B cell (primary cell): ENCODE measurements around the gene SFSWAP. TPM values are rescaled to one million over a fixed set of nuclear protein-coding genes. Genes with fewer than 3 reads are reported as not detected.
"Not testable (repeated sequence)": the region's sequence is repeated elsewhere in the genome, so short reads cannot be mapped to it uniquely, and the experiment has no call there.

Experiments used
- ATAC-seq: fragments of 200-7000 bp; cut with Tn5 transposase; one replicate; pipeline ENCODE4 v1.10.0; 2021; ENCODE audit warnings: low read depth, mild to moderate bottlenecking, moderate number of reproducible peaks, moderate library complexity
- CTCF ChIA-PET: fragments of 350-600 bp; sonication (Branson Sonifier 250); formaldehyde crosslinking; loops from one replicate; lab custom pipeline; 2021; ENCODE audit warnings: antibody characterized with exemption, inconsistent platforms; lab: Charles Lee
- POLR2A ChIA-PET: fragments of 350-600 bp; sonication (Branson Sonifier 250); formaldehyde crosslinking; loops from one replicate; lab custom pipeline; 2021; ENCODE audit warnings: antibody characterized with exemption; lab: Charles Lee
- DNase-seq: peaks from one replicate; pipeline ENCODE4 v3.0.0; 2013
- H2AFZ ChIP-seq: 2 replicates; pipeline ENCODE4 v1.6.1; 2012; ENCODE audit warnings: mild to moderate bottlenecking, low read depth, low read length; ENCODE audit not compliant: insufficient read depth, poor library complexity, severe bottlenecking
- H3K27ac ChIP-seq, 2 donors: 1 replicate in 1 of 2; 2 replicates in 1 of 2; pipeline ENCODE4 v1.5.1; 2012 to 2013; ENCODE audit warnings: low read length in 2 of 2, mild to moderate bottlenecking in 2 of 2, moderate library complexity in 1 of 2
- H3K27me3 ChIP-seq, 4 experiments: fragments of 200-600 bp in 1 of 4; sonication (generic) in 1 of 4; replicated peaks in 1 of 4; 1 replicate in 2 of 4; 2 replicates in 2 of 4; pipeline versions ENCODE4 v1.6.1 to v1.7.0; 2013 to 2016; ENCODE audit warnings: low read length in 3 of 4, mild to moderate bottlenecking in 2 of 4, mixed read lengths in 1 of 4, moderate library complexity in 1 of 4; ENCODE audit not compliant: insufficient read depth in 4 of 4, control insufficient read depth in 3 of 4; ENCODE audit errors: control extremely low read depth in 1 of 4
- H3K36me3 ChIP-seq, 2 experiments: replicated peaks in 1 of 2; 1 replicate in 1 of 2; 2 replicates in 1 of 2; pipeline versions ENCODE4 v1.6.1 to v1.7.1; 2013; ENCODE audit warnings: low read length in 1 of 2; ENCODE audit not compliant: insufficient read depth in 2 of 2, control insufficient read depth in 1 of 2; ENCODE audit errors: control extremely low read depth in 1 of 2, extremely low read depth in 1 of 2
- H3K4me1 ChIP-seq, 2 donors: fragments of 200-600 bp in 1 of 2; sonication (generic) in 1 of 2; 1 replicate in 1 of 2; 2 replicates in 1 of 2; pipeline versions ENCODE4 v1.5.1 to v1.6.1; 2013 to 2017; ENCODE audit warnings: low read length in 2 of 2; ENCODE audit not compliant: control insufficient read depth in 2 of 2, insufficient read depth in 2 of 2
- H3K4me2 ChIP-seq: replicated peaks from 2 replicates; pipeline ENCODE3; 2012; ENCODE audit warnings: mild to moderate bottlenecking, low read depth, low read length; ENCODE audit not compliant: poor library complexity, severe bottlenecking
- H3K4me3 ChIP-seq, 5 experiments: fragments of 200-600 bp in 1 of 5; sonication (generic) in 1 of 5; 1 replicate in 3 of 5; 2 replicates in 2 of 5; pipeline versions ENCODE4 v1.5.1 to v1.7.0; 2011 to 2016; ENCODE audit warnings: low read length in 4 of 5, mild to moderate bottlenecking in 4 of 5, low read depth in 2 of 5, control low read depth in 1 of 5, moderate library complexity in 1 of 5; ENCODE audit not compliant: insufficient read depth in 1 of 5; ENCODE audit errors: control extremely low read depth in 1 of 5, extremely low read depth in 1 of 5
- H3K79me2 ChIP-seq: fragments of 200-600 bp; sonication (generic); one replicate; pipeline ENCODE4 v1.6.0; 2016; ENCODE audit warnings: low read length; ENCODE audit not compliant: control insufficient read depth, insufficient read depth
- H3K9ac ChIP-seq: fragments of 200-600 bp; sonication (generic); 2 replicates; pipeline ENCODE4 v1.6.1; 2017; ENCODE audit warnings: mild to moderate bottlenecking, low read length, moderate library complexity
- H3K9me3 ChIP-seq, 3 donors: one replicate each; pipeline versions ENCODE4 v1.6.1 to v1.7.1; 2013; ENCODE audit warnings: low read length in 2 of 3; ENCODE audit not compliant: control insufficient read depth in 2 of 3, insufficient read depth in 1 of 3; ENCODE audit errors: control extremely low read depth in 1 of 3
- H4K20me1 ChIP-seq: 2 replicates; pipeline ENCODE4 v1.6.0; 2012; ENCODE audit warnings: mild to moderate bottlenecking, low read length; ENCODE audit not compliant: insufficient read depth, control insufficient read depth, poor library complexity, severe bottlenecking
- H3K27ac Mint-ChIP-seq: one replicate; pipeline ENCODE4 v1.8.0; 2021; ENCODE audit warnings: mixed read lengths
- H3K27me3 Mint-ChIP-seq: one replicate; pipeline ENCODE4 v1.8.0; 2021; ENCODE audit warnings: mixed read lengths
- H3K4me1 Mint-ChIP-seq: one replicate; pipeline ENCODE4 v1.8.0; 2021; ENCODE audit warnings: mixed read lengths
- H3K4me3 Mint-ChIP-seq: one replicate; pipeline ENCODE4 v1.8.0; 2021; ENCODE audit warnings: mixed read lengths
- H3K9me3 Mint-ChIP-seq: one replicate; pipeline ENCODE4 v1.8.0; 2022; ENCODE audit warnings: mixed read lengths; ENCODE audit not compliant: insufficient read depth
- WGBS: methylation state at CpG from one replicate; pipeline ENCODE4 v1.1.5; 2013; ENCODE audit warnings: missing lambda C conversion rate; ENCODE audit not compliant: insufficient coverage; 5-methylcytosine and 5-hydroxymethylcytosine counted together
- intact Hi-C: fragments of 100-400 bp; cut with micrococcal nuclease; formaldehyde crosslinking; loops from one replicate; pipeline ENCODE4 v1.10.0; 2022
- polyA plus RNA-seq: library from polyadenylated mRNA; depleted of rRNA; stranded (reverse); fragments of >200 nt; gene quantifications from 2 replicates; pipeline ENCODE4 v1.2.3, GENCODE V29; 2012
- total RNA-seq, 2 donors: library from RNA; stranded (reverse); fragments of 120-200 nt in 1 of 2; gene quantifications; 1 replicate in 1 of 2; 2 replicates in 1 of 2; pipeline versions ENCODE4 v1.2.3 to v1.2.4, GENCODE V29; 2013 to 2022

The SFSWAP gene
- total and polyA plus RNA-seq, 2 donors (not counting 1 experiment from before 2014, with no cell fraction given) = 69.3 to 122 TPM

DNA sequence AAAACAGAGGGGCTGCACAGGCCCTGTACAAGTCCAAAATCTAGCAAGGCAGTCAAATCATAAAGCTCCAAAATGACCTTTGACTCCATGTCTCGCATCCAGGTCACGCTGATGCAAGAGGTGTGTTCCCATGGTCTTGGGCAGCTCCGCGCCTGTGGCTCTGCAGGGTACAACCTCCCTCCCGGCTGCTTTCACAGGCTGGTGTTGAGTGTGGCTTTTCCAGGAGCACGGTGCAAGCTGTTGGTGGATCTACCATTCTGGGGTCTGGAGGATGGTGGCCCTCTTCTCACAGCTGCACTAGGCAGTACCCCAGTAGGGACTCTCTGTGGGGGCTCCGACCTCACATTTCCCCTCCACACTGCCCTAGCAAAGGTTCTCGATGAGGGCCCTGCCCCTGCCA is 32.5 kb downstream of the SFSWAP start:
- DNase-seq, ATAC-seq: not testable (repeated sequence)

DNA sequence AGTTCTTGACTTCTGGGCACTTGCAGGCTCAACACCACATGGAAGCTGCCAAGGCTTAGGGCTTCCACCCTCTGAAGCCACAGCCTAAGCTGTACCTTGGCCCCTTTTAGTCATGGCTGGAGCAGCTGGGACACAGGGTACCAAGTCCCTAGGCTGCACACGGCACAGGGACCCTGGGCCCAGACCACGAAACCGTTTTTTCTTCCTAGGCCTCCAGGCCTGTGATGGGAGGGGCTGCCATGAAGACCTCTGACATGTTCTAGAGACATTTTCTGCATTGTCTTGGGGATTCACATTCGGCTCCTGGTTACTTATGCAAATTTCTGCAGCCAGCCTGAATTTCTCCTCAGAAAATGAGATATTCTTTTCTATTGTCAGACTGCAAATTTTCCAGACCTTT is 33.0 kb downstream of the SFSWAP start:
- H3K27me3 Mint-ChIP-seq, H3K27ac ChIP-seq, H3K4me2 ChIP-seq, H3K4me1 Mint-ChIP-seq, H3K9ac ChIP-seq, H4K20me1 ChIP-seq, CTCF ChIA-PET, H3K4me3 Mint-ChIP-seq, H2AFZ ChIP-seq, H3K4me3 ChIP-seq, DNase-seq, H3K27ac Mint-ChIP-seq, H3K27me3 ChIP-seq, POLR2A ChIA-PET, ATAC-seq, H3K4me1 ChIP-seq, intact Hi-C loops: not testable (repeated sequence)
- H3K9me3 Mint-ChIP-seq = peaks cover 10% of the 10 kb centered on the region
- Histone ChIP-seq H3K36me3 (peaks cover 5 to 65% of the 10 kb centered on the region in 2 experiments), H3K9me3 (peaks cover 0 to 13% (median 9%) of the 10 kb centered on the region in 3 donors), H3K79me2 (peaks cover 26% of the 10 kb centered on the region)
- WGBS = 97% methylated on average over 4 of the region's 4 CpGs

More for the DNA sequence above, 32.5 kb downstream of the SFSWAP start:
- H2AFZ ChIP-seq, H3K27ac ChIP-seq, intact Hi-C loops, H3K4me3 ChIP-seq, POLR2A ChIA-PET, H3K9ac ChIP-seq, H3K27me3 Mint-ChIP-seq, H3K4me2 ChIP-seq, H3K27ac Mint-ChIP-seq, CTCF ChIA-PET, H3K27me3 ChIP-seq, H4K20me1 ChIP-seq, H3K4me3 Mint-ChIP-seq, H3K4me1 ChIP-seq, H3K4me1 Mint-ChIP-seq: not testable (repeated sequence)
- H3K9me3 Mint-ChIP-seq = peaks cover 10% of the 10 kb centered on the region
- peaks cover 25% of the 10 kb centered on the region for H3K79me2 ChIP-seq
- 100% methylated on average over 7 of the region's 8 CpGs for WGBS
- peaks cover 0 to 13% (median 9%) of the 10 kb centered on the region in 3 donors for H3K9me3 ChIP-seq
- peaks cover 5 to 62% of the 10 kb centered on the region in 2 experiments for H3K36me3 ChIP-seq

DNA sequence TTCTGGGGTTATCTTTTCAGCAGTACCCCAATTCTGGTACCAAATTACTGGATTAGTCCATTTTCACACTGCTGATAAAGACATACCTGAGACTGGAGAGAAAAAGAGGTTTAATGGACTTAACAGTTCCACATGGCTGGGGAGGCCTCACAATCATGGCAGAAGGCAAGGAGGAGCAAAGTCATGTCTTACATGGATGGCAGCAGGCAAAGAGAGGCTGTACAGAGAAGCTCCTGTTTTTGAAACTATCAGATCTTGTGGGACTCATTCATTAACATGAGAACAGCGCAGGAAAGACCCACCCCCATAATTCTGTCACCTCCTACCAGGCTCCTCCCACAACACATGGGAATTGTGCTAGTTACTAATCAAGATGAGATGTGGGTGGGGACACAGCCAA is 33.8 kb downstream of the SFSWAP start:
- peaks cover 5 to 67% of the 10 kb centered on the region in 2 experiments for H3K36me3 ChIP-seq
- H3K27ac Mint-ChIP-seq, H4K20me1 ChIP-seq, H3K27me3 Mint-ChIP-seq, ATAC-seq, CTCF ChIA-PET, H3K27me3 ChIP-seq, H3K27ac ChIP-seq, H2AFZ ChIP-seq, H3K4me2 ChIP-seq, intact Hi-C loops, H3K4me3 Mint-ChIP-seq, DNase-seq, H3K4me1 Mint-ChIP-seq, H3K4me1 ChIP-seq, POLR2A ChIA-PET, H3K4me3 ChIP-seq, H3K9ac ChIP-seq: not testable (repeated sequence)
- WGBS = no CpG with 5 or more reads among the region's 1 CpG
- peaks cover 10% of the 10 kb centered on the region for H3K9me3 Mint-ChIP-seq
- peaks cover 34% of the 10 kb centered on the region for H3K79me2 ChIP-seq
- peaks cover 0 to 13% (median 9%) of the 10 kb centered on the region in 3 donors for H3K9me3 ChIP-seq
